ENCODE measurements around the gene DENND4C. TPM values are rescaled to one million over a fixed set of nuclear protein-coding genes. Genes with fewer than 3 reads are reported as not detected.

DENND4C gene
- polyA plus RNA-seq, 3 donors from 2014 or later, result 40.6 to 49.1 (median 44.5) TPM

DNA sequence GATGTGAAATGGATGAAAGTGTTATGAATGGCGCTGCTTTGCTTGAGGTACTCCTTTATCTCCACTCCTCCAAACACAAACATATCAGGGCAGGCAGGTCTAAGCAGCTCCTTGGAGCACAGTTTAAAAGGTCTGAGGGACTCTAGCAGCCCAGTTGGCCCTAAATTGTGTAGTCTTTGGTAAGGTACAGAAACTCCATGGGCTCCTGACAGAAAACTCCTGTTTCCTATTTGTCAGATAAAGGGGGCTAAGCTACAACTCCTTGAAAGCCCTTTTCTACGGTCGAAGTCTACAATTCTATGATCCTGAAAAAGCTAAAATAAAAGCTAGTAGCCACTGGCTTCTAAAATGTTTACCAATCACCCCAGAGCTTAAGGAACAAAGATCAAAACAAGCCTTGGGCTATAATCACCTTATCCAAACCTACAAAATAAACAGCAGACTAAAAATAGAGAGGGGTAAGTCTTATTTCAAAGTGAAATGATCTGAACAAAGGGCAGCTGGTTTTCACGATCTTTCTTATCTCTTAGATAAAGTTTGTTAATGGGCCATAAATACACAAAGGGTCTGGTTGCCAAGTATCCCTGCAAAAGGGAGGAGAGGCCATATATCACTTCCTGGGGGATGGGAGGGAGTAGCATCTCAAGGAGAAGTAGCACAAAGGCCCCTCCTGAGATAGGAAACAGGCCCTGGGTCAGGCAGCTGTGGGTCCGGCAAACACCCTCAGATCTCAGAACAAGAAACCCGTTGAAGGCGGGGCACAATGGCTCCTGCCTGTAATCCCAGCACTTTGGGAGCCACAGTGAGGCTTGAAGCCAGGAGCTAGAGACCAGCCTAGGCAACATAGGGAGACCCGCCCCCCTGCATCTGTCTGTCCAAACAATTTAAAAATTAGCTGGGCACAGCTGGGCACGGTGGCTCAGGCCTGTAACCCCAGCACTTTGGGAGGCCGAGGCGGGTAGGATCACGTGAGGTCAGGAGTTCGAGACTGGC, 28.3 kb upstream of the DENND4C start:
- DNase-seq, result no peak
- Mint-ChIP-seq H3K27me3 (ENCODE audit: low read depth in 3 of 3) (no peaks in the 10 kb centered on the region), H3K4me3 (no peak overlapping the region), H3K36me3 (no peaks in the 10 kb centered on the region), H3K4me1 (no peaks in the 10 kb centered on the region), H3K9me3 (no peaks in the 10 kb centered on the region), H3K27ac (peak overlapping the region in 2 of 6 donors; percentile 38 to 72)

DNA sequence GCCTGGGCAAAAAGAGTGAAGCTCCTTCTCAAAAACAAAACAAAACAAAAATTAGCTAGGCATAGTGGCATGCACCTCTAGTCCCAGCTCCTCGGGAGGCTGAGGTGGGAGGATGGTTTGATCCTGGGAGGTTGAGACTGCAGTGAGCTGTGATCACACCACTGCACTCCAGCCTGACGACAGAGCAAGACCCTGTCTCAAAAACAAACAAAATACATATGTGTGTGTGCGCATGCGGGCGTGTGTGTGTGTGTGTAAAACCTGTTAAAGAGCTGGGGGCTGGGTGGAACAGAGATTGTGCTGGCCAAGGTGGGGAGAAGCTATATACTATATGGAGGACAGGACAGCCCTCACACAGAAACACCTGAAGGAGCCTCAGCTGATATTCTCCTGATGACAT, 27.4 kb upstream of the DENND4C start:
- no peaks in the 10 kb centered on the region for H3K9me3 Mint-ChIP-seq
- no peaks in the 10 kb centered on the region for H3K4me1 Mint-ChIP-seq
- no peak overlapping the region for H3K27ac Mint-ChIP-seq
- no peaks in the 10 kb centered on the region for H3K27me3 Mint-ChIP-seq (ENCODE audit: low read depth in 3 of 3)
- DNase-seq, result no peak
- H3K4me3 Mint-ChIP-seq, result no peak overlapping the region
- no peaks in the 10 kb centered on the region for H3K36me3 Mint-ChIP-seq

DNA sequence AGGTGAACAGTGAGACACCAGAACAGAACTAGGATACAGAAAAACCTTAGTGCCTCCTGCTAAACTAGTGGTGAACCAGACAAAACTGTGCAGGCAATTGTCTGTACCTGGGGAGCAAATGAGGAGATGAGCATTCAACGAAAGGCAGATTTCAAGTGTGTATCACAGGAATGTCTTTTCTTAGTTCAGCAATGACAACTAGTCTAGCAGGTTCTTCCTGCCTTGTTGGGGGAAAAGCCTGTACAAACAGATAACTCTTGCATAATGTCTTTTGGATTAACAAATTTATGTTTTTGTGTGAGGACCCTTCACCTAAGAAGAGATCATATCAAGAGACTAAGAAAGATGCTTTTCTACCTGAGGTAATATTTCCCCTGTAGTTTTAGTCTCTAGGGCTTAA, 21.8 kb upstream of the DENND4C start:
- no peak overlapping the region for H3K4me3 Mint-ChIP-seq

DNA sequence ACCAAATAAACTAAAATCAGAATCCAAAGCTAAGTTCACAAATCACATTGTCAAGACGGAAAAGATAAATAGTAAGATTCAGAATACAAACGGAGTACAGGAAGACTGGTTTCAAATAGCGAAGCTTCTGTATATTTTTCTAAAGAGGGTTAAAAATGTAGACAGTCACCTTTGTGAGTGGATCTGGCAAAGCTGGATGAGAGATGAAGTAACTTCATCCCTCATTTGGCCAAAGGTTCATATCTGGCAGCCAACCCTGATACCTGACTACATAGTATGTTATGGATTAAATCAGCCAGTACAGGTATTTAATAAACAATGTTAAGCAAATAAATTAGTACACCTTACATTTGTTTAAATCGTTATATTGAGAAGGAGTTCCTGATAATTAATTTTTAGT, 21.3 kb upstream of the DENND4C start:
- Mint-ChIP-seq H3K4me3 (no peak overlapping the region), H3K9me3 (no peaks in the 10 kb centered on the region), H3K27me3 (ENCODE audit: low read depth in 3 of 3) (peaks cover 0 to 2% (median 0%) of the 10 kb centered on the region in 3 donors), H3K36me3 (no peaks in the 10 kb centered on the region), H3K27ac (no peak overlapping the region), H3K4me1 (no peaks in the 10 kb centered on the region)
- no peak for DNase-seq

More for the DNA sequence above, 21.8 kb upstream of the DENND4C start:
- Mint-ChIP-seq H3K4me1 (no peaks in the 10 kb centered on the region), H3K36me3 (no peaks in the 10 kb centered on the region), H3K9me3 (no peaks in the 10 kb centered on the region), H3K27ac (peak overlapping the region in 1 of 6 donors; percentile 20), H3K27me3 (ENCODE audit: low read depth in 3 of 3) (peaks cover 0 to 2% (median 0%) of the 10 kb centered on the region in 3 donors)
- no peak for DNase-seq

DNA sequence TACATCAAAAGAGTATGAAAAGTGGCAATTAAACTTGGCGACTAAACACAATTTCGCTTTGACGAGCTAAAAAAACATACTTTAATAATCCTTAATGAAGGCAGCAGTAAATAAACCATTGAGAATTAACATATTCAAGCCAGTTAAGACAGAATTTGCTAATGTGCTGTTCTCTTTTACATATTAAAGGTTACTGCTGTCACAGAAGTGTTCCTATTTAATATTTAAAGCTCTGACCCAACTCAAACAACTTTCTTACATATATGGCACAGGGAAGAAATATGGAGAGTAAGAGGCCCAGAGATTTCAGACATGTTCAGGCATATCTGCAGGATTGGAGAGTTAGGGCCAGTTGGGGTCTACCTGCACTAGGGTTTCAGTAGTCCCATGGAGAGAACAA, 16.7 kb upstream of the DENND4C start:
- DNase-seq, result no peak
- no peaks in the 10 kb centered on the region for H3K36me3 Mint-ChIP-seq
- peaks cover 0 to 2% (median 0%) of the 10 kb centered on the region in 3 donors for H3K27me3 Mint-ChIP-seq (ENCODE audit: low read depth in 3 of 3)
- H3K27ac Mint-ChIP-seq, result no peak overlapping the region
- no peaks in the 10 kb centered on the region for H3K4me1 Mint-ChIP-seq
- peaks cover 0 to 2% (median 0%) of the 10 kb centered on the region in 6 donors for H3K9me3 Mint-ChIP-seq
- no peak overlapping the region for H3K4me3 Mint-ChIP-seq

DNA sequence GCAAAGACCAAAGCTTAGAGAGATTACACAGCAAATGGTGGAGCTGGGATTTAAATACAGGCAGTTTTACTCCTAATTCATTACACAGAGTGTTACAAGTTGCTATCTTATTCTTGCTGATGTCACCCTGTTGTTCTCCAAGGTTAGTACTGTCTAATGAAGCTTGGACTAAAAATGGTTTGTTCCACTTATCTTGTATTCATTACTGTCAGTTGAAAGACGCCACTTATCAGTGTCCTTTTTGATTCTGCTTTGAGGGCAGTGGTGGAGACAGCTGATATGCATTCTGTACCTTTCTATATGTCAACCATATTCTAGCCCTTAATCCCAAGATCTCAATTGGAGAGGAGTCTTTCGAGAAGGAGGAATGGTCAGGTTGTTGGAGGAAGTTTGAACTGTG, 14.0 kb upstream of the DENND4C start:
- peaks cover 0 to 3% (median 0%) of the 10 kb centered on the region in 3 donors for H3K27me3 Mint-ChIP-seq (ENCODE audit: low read depth in 3 of 3)
- no peak overlapping the region for H3K4me3 Mint-ChIP-seq
- no peaks in the 10 kb centered on the region for H3K36me3 Mint-ChIP-seq
- DNase-seq, result no peak
- peaks cover 0 to 2% (median 0%) of the 10 kb centered on the region in 6 donors for H3K9me3 Mint-ChIP-seq
- no peaks in the 10 kb centered on the region for H3K4me1 Mint-ChIP-seq
- no peak overlapping the region for H3K27ac Mint-ChIP-seq

DNA sequence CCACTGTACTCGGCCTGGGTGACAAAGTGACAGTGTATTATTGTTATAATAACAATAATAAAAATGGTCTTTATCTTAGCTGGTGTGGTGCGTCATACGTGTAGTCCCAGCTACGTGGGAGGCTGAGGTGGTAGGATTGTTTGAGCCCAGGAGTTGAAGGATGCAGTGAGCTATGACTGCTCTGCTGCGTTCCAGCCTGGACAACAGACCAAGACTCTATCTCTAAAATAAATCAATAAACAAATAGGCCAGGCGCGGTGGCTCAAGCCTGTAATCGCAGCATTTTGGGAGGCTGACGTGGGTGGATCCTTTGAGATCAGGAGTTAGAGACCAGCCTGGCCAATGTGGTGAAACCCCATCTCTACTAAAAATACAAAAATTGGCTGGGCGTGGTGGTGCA, 9.2 kb upstream of the DENND4C start:
- Mint-ChIP-seq H3K9me3 (peaks cover 0 to 2% (median 0%) of the 10 kb centered on the region in 6 donors), H3K4me1 (no peaks in the 10 kb centered on the region), H3K36me3 (no peaks in the 10 kb centered on the region), H3K4me3 (no peak overlapping the region), H3K27me3 (ENCODE audit: low read depth in 3 of 3) (peaks cover 0 to 3% (median 0%) of the 10 kb centered on the region in 3 donors), H3K27ac (no peak overlapping the region)
- no peak for DNase-seq

DNA sequence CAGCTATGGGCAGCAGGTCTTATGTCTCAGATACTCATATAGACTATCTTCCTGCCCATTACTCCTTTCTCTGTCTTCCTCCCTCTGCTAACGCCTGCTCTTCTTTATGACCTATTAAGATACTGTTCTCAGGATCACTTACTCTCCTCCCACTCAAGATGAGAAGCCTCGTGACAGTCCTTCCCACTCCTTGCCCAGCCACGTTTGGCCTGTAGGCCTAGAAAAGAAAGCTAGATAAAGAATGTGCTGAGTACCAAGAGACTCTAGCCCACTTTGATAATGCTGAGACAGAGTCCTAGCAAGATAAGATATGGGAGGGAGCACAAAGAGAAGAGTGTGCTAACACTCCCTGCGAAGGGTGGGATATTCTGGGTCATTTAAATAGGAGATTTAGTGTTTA, 6.8 kb upstream of the DENND4C start:
- Mint-ChIP-seq H3K4me1 (no peaks in the 10 kb centered on the region), H3K27me3 (ENCODE audit: low read depth in 3 of 3) (peaks cover 0 to 3% (median 0%) of the 10 kb centered on the region in 3 donors), H3K4me3 (no peak overlapping the region), H3K27ac (peak overlapping the region in 1 of 6 donors; percentile 62), H3K36me3 (no peaks in the 10 kb centered on the region), H3K9me3 (peaks cover 0 to 1% (median 0%) of the 10 kb centered on the region in 6 donors)
- no peak for DNase-seq

DNA sequence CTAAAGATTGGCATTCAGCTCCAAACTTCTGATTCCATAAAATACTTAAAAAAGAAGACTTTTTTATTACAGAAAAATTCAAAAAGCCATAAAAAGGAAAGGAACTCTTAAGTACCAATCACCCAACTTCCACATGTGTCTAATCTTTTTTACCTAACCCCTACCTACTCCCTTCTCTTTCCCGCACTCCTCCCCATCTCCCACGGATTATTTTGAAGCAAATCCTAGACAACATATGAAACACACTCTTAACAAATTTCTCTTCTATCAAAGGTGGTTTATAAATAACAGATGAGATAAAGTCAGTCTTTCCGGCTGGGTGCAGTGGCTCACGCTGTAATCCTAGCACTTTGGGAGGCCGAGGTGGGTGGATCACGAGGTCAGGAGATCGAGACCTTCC, 5.9 kb upstream of the DENND4C start:
- peaks cover 0 to 2% (median 0%) of the 10 kb centered on the region in 3 donors for H3K27me3 Mint-ChIP-seq (ENCODE audit: low read depth in 3 of 3)

DNA sequence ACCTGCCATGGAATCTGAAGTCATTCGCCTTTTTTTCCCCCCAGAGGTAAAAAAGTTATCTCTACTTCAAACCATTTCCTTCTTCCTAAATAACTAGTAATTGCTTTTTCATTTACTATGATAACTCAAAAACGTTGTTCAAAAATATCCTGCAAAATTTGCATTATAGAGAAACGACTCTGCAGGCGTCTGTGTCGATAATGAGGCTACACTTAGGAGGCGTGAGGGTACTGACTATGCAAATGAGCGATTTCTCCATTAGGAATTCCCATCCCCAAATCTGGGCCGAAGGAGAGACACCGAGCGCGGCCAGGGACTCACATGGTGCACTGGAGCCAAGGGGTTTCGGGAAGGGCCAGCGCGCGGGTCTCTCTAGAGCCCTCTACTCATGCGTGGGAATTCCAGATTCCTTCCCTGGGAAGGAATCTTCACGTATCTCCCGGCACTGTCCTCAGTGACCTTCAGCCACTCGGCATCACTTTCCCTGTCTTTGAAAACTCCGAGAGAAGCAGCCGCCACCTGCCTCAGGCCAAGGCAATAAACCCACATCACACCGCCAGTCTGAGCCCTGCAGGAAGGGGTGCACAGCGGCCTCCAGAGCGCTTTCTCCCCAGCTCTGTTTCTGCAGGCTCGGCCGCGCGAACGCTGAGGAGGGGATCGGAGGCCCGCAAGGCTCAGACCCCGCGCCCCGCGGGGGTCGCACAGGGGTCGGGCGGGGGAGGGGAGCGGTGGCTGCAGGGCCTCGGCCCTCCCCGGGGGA, 718 bp upstream of the DENND4C start:
- Mint-ChIP-seq H3K4me1 (peaks cover 12 to 13% of the 10 kb centered on the region in 2 donors), H3K36me3 (no peaks in the 10 kb centered on the region), H3K27me3 (ENCODE audit: low read depth in 3 of 3) (peaks cover 0 to 2% (median 2%) of the 10 kb centered on the region in 3 donors), H3K4me3 (peak overlapping the region in 2 of 5 donors; percentile 85 to 89), H3K27ac (peak overlapping the region in 5 of 6 donors; percentile 86 to 93 (median 88)), H3K9me3 (no peaks in the 10 kb centered on the region)
- DNase-seq, result peak in 2 of 3 donors; percentile 65 to 66

More for the DNA sequence above, 5.9 kb upstream of the DENND4C start:
- peaks cover 4 to 6% of the 10 kb centered on the region in 2 donors for H3K4me1 Mint-ChIP-seq
- H3K9me3 Mint-ChIP-seq, result no peaks in the 10 kb centered on the region
- H3K36me3 Mint-ChIP-seq, result no peaks in the 10 kb centered on the region
- no peak overlapping the region for H3K4me3 Mint-ChIP-seq
- DNase-seq, result no peak
- H3K27ac Mint-ChIP-seq, result no peak overlapping the region

DNA sequence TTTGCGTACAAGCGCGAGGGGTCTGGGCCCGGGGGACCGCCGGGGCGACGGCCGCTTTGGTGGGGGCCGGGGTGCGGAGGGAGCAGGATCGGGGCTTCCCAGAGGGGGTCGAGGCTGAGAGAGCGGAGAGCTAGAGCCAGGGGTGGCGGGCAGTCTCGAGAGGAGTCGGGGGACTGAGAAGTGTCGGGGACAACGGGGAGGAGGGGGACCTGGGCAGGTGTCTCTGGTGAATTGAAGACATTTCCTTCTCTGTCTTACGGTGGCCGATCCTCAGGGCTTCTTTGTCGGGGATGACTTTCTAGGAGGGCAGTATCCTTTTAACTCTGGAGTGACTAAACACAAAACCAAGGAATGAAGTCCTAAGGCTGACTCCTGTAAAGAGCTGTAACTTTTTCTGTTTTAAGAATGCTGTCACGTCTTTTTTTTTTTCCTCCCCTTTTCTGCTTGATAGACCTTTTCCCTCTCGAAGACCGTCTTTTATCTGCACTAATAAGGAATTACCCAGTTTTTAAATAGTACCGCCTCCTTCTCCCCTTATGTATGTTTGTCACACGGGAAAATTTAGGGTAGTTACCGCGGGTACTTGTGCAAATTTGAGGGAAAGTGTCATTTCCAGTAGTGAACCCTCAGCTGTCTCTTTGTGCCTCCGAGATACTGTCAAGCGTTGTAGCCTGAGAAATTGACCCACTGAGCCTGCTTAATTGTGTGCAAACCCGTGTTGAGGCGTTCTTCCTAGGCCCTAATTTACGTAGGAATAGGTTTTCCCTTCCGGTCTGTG, 822 bp downstream of the DENND4C start:
- H3K4me1 Mint-ChIP-seq, result peaks cover 19 to 21% of the 10 kb centered on the region in 2 donors
- no peaks in the 10 kb centered on the region for H3K9me3 Mint-ChIP-seq
- H3K4me3 Mint-ChIP-seq, result no peak overlapping the region
- DNase-seq, result peak in 2 of 3 donors; percentile 2 to 12
- H3K36me3 Mint-ChIP-seq, result no peaks in the 10 kb centered on the region
- no peak overlapping the region for H3K27ac Mint-ChIP-seq
- peaks cover 0 to 2% (median 2%) of the 10 kb centered on the region in 3 donors for H3K27me3 Mint-ChIP-seq (ENCODE audit: low read depth in 3 of 3)

DNA sequence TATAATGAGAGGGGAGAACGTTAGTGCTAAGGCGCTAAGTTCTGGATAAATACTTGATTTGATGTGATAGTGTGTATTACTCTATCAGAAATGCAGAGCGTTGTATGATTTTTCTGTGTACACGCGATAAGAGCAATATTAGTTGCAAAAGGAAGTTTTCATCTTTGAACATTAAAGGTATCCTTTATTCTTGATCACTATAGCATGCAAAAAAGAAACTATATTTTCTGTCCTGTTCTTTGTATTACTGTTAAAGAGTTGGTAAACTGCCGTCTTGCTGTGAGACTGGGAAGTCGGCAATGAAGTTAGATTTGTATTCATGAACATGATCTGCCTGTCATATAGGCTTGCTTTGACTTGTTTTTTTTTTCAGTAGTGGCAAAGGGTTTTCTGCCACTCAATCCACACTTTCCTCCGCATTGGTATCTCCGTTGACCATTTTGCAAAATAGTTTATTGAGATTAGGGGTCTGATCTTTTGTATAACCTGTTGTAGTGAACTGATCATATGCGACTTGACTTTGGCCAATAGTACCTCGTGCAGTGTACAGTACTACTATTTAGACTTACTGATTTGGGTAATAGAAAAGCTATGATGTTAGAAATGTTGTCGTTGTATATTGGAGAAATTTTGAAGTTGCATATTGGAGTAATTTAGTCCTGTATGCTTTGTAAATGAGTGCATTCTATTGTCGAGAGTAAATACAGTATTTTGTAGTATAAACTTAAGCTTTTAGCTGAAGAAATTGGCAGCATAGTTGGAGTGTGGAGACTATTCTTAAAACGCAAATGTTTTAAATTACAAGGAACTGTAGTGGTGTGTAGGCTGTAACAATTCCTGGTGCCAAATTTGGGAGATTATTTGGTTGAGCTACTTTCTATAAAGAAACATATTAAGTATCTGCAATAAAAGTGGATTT, 1.7 kb downstream of the DENND4C start:
- Mint-ChIP-seq H3K4me1 (peaks cover 26 to 27% of the 10 kb centered on the region in 2 donors), H3K9me3 (no peaks in the 10 kb centered on the region), H3K27ac (no peak overlapping the region), H3K27me3 (ENCODE audit: low read depth in 3 of 3) (peaks cover 0 to 2% (median 2%) of the 10 kb centered on the region in 3 donors), H3K36me3 (no peaks in the 10 kb centered on the region), H3K4me3 (no peak overlapping the region)
- DNase-seq, result peak; percentile 1 to 8 (median 3)

All from immature natural killer cell (primary cell).